OCI-LY3 (cell line): ENCODE results near the gene AIFM1.

Experiments
- EZH2phosphoT487 ChIP-seq: fragments of 200-600 bp; shearing (Covaris generic); IDR thresholded peaks from 2 replicates; pipeline ENCODE4 v1.6.1; 2018; ENCODE audit warnings: antibody characterized with exemption, mixed run types, low read depth
- TF ChIP-seq, protein P1 (sequence below): fragments of 200-600, 300-600 bp; sonication (generic); IDR thresholded peaks from 2 replicates; pipeline ENCODE4 v1.5.1; 2014; ENCODE audit warnings: antibody characterized with exemption, low read length, low read depth

DNA sequence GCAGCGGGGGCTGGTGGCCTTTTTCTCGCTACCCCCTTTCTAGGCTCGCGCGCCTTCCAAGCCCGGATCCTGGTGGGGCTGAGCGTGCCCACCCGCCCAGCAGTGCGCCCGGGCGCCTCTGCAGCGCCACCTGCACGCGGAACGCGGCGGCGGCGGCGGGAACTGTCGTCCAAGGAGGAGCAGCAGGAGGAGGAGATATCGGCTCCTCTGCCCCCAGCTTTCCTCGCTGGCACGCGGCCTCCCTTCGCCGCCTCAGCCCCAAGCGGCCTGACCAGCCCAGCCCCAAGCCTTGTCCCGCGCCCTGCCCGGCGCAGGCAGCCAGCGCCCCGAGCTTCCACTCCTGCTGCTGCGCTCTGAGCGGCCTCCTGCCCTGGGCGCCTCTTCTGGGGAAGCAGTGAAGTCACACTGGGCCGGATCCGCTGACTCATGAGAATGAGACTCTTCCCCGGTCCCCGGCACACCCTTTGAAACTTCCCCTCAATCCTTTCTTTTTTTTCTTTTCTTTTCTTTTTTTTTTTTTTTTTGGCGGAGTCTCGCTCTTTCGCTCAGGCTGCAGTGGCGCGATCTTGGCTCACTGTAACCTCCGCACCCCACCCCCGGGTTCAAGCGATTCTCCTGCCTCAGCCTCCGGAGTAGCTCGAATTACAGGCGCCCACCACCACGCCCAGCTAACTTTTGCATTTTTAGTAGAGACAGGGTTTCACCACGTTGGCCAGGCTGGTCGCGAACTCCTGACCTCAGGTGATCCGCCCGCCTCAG, 44.7 kb downstream of the AIFM1 start:
- TF ChIP-seq, protein P1, sequence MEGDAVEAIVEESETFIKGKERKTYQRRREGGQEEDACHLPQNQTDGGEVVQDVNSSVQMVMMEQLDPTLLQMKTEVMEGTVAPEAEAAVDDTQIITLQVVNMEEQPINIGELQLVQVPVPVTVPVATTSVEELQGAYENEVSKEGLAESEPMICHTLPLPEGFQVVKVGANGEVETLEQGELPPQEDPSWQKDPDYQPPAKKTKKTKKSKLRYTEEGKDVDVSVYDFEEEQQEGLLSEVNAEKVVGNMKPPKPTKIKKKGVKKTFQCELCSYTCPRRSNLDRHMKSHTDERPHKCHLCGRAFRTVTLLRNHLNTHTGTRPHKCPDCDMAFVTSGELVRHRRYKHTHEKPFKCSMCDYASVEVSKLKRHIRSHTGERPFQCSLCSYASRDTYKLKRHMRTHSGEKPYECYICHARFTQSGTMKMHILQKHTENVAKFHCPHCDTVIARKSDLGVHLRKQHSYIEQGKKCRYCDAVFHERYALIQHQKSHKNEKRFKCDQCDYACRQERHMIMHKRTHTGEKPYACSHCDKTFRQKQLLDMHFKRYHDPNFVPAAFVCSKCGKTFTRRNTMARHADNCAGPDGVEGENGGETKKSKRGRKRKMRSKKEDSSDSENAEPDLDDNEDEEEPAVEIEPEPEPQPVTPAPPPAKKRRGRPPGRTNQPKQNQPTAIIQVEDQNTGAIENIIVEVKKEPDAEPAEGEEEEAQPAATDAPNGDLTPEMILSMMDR: peak; percentile 68
- no peak for TF ChIP-seq EZH2phosphoT487
